Skeletal muscle cell (primary cell): ENCODE results near the gene RAD51B.

Source experiments
- DNase-seq: peaks from one replicate; pipeline ENCODE4 v3.0.0-alpha.2; 2010; ENCODE audit warnings: low read depth
- H3K4me3 ChIP-seq: 2 replicates; pipeline ENCODE4 v1.5.1; 2011; ENCODE audit warnings: low read depth, mild to moderate bottlenecking, control low read depth, low read length, moderate library complexity

The RAD51B gene

DNA sequence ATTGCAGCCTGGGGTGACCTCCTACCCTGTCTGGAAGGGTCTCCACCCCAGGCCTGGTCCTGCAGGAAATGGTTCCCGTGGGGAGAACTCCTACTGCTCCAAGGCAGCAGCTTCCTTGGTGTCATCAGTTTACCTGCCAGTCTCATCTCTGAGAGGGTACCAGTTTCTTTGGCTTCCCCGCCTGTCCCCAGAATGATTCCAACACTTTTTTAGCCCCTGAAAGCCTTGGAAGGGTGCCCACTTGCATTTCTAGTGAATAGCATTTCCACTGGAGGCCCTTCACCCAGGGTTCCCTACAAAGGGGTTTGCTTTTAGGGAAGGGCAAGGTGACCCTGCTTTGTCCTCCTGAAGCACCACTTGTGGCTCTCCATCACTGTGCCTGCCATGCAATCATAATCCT is 689.0 kb downstream of the RAD51B start:
- DNase-seq = no peak

DNA sequence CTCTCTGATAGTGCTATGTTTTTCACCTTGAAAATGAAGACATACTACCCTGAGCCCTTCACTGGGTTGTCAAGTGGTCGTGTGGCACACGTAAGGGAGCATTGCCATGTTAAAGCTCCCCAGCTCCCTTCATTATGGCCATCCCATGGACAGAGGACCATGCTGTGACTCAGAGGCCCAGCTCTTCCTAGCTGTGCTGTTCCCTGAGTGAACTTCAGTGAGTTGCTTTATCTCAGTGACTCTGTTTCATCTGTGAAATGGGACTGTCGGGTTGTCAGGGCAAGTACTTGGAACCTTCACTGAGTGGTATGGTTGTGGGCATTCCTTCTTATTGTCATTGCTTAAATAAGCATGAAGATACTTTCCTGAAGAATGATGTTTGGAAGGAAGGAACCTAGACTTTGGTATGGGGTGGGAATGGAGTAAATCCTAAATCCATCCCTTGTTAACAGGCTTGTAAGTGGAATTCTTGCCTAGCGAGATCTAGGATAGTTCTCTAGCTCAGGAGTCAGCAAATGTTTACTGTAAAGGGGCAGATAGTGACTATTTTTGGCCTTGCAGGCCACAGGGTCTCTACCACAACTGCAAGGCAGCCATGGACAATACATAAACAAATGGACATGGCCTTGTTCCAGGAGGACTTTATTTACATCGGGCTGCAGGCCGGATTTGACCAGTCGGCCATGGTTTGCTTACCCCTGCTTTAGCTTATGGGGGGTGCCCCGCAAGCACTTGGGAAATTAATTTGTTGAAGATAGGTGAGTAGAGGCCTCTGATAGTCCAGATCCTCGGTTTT is 689.8 kb downstream of the RAD51B start:
- no peak for DNase-seq
- H3K4me3 ChIP-seq = no peak overlapping the region

More for the DNA sequence above, 689.0 kb downstream of the RAD51B start:
- H3K4me3 ChIP-seq = no peak overlapping the region

DNA sequence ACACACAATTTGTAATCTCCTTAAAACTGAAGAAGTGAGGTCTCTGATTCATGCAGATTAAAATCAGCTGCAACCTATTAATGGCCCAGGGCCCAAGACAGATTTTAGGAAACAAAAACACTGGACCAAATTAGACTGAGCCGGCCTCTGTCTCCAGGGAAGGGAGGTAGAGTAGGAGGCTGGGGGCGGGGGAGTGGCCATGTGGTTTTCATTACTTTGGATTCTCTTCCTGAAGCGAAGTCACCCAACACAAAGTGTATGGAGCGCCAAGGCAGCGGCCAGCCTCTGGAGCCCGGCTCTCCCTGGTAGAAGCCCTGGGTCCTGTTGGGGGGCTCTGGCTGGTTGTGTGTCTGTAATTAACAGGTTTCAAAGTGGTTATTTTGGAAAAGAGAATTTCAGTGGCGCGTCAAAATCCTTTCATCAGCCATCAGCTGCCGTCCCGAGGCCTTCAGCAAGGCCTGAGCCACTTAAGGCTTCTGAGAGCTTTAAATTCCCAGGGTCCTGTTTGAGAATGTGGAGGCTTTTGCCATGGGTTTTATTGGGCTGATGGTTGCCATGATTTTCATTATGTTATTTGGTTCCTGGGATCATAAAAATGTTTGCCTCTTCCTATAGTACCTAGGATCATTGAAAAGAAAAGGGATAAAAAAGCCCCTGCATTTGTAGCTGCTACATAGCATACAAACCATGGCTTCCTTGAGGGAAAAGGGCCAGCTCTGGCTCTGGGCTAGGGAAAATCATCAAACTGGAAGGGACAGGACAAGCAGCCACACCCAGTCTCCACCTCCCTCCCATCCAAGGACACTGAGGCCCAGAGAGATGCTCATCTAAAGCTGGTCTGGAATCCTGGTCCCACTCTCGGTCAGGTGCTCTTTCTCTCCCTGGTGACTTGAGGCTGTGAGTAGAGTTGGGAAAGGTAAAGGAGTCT is 690.9 kb downstream of the RAD51B start:
- peak; percentile 65 for DNase-seq
- H3K4me3 ChIP-seq = no peak overlapping the region

DNA sequence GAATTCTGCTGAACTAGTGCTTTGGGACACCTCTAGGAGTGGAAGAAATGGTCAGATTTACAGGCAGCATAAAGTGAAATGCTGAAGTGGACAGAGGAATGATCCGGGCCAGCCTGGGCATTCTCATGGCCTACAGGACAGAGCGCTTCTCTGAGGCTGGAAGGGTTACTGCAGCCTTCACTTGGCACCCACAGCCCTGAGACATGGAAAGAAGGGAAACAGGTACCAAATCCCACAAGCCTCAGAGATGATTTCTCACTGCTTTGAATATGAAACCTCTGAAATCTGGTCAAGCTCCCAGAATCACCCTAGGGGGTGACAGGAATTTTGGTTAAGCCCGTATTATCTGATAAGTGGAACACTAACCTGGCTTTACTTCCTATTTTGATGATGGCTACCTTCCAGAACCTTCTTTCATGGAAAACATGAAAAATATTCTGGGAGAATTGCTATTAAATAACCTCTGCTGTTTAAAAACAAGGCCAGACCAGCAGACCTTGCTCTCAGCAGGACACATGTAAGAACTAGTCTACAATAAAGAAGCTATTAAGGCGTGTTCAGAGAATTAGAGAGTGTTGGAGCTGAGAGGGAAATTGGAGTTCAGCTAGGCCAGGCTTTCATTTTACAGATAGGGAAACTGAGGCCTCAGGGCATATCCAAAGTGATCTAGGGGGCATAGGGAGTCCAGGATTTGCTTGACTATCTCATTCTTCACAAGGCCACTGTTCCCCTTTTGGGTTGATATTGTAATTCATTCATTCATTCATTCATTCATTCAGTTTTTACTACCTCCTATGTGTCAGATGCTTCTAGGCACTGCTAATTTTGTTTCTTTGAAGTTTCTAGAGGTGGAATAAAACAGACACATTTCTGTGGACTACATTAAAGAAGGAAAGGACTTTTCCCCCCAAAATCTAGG is 691.8 kb downstream of the RAD51B start:
- H3K4me3 ChIP-seq = no peak overlapping the region
- DNase-seq = no peak

DNA sequence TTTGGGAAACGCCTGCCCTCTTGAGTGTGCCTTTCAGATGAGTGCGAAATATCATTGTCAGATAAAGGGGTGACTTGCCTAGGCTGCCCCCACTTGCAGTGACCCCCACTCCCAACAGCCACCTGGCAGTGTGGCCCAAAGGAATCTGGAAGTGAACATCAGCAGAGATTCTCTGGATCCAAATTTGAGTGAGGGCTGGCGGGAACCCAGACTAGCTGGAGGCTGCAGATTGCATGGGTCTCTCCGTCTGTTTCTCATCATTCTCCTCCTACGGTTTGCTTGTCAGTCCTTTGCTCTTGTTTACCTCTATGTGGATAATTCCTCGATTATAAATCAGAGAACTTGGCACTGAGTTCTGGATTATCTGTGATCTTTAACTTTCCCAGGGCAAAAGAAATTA is 692.5 kb downstream of the RAD51B start:
- DNase-seq = no peak
- H3K4me3 ChIP-seq = no peak overlapping the region

DNA sequence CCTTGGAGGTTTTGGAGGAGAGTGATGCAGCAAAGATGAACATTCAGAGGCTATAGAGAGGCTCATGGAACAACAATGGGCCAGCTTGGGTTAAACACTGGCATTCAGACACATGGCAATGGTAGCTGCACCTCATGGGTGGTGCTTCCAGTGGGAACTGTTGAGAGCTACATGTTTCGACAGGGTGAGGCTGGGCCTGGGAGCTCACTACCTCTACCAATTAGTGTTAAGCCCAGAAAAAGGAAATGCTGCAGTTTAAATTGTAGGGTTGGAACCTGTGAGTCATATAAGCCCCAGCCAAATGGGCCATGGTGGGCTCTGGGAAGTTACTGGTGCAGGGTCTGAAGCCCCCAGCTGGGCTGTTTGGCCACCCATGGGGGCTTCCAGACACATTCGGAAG is 693.6 kb downstream of the RAD51B start:
- H3K4me3 ChIP-seq = no peak overlapping the region
- no peak for DNase-seq

DNA sequence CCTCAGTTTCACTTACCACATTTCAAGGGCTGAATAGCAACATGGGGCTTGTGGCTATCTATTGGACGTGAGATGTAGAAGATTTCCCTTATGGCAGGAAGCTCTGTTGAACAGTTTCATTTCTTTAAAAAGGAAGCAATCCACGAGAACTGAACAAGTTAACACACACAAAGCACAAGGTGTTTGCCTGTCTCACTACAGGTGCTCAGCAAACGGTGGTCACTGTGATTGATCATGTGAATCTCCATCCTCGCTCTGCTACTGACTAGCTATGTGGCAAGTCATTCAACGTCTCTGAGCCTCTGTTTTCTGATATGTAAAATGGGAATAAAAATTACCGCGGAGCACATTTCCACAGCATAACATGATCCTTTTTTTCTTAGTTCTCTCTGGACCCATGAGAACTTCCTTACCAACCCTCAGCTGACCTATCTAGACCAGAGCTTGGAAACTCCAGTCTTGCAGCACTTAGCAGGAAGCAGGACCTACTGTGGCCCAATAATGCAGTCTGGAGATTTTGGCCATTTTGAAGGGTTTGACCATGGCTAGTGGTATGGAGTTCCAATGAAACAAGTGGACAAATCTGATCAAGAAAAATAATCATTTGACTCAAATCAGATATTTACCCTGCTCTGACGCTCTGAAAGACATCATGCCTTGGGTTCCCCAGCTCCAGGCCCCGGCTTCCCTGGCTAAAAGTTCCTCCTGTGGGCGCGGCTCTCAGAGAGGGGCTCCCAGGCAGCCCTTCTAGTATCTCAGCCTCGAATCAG is 694.4 kb downstream of the RAD51B start:
- no peak for DNase-seq
- H3K4me3 ChIP-seq = no peak overlapping the region

DNA sequence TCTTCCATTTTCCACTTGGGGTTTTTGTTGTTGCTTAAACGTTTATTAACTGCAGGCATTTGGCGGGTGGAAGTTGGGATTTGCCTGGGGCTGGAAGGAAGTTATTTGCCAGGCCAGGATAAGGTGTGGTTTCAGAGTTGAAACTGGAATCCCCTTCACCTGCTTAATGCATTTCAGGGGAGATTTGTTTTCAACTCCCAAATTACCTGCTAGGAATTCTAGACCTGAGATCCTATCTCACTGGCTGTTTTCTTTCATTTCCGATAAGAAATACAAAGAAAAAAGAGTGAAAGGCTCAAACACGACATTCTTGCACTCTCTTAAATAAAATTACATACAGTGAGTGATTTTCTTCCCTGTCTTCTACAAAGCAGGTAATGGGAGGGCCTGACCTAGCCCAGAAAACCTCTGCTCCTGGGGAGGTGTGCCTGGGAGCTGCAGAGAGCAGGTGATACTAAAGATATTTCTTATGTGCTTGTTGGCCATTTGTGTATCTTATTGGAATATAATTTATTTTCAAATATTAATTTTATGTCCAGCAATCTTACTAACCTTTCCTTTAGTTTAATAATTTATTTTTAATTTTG is 695.1 kb downstream of the RAD51B start:
- H3K4me3 ChIP-seq = no peak overlapping the region
- no peak for DNase-seq

DNA sequence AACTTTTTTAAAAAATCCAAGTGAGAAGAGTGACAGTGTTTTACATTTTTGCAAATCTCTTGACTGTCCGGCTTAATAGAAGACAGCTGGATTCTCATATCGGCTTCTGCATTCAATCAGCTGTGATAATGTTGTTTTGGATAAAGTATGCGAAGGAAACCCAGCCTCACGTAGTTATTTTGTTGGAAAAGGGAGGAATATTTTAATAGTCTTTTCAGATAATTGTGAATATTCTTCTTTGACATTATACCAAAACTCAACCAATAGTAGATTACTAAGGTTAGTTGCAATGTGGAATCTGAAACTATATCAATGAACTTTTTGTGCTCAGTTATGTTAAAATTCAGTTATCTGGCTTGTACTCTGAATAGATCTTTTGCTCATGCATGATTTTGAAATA is 696.8 kb downstream of the RAD51B start:
- no peak overlapping the region for H3K4me3 ChIP-seq
- DNase-seq = no peak

DNA sequence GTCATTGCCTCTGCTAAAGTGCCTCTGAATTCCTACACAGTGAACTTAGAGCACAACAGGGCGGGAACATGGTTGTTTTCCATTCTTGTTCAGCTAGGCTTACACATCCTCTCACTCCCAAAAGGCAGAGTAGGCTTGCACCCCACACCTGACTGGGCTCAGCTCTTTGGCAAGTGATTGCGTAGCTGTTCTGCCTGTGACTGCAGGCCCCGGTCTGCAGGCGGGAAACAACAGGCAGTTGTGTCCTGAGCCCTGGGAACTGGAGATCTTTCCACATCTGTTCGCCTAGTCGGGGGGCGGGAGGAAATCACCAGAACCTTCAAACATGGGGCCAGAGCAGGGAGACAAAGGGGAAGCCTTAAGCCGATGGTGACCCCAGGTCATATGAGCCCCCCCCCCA is 698.6 kb downstream of the RAD51B start:
- DNase-seq = no peak
- H3K4me3 ChIP-seq = no peak overlapping the region

DNA sequence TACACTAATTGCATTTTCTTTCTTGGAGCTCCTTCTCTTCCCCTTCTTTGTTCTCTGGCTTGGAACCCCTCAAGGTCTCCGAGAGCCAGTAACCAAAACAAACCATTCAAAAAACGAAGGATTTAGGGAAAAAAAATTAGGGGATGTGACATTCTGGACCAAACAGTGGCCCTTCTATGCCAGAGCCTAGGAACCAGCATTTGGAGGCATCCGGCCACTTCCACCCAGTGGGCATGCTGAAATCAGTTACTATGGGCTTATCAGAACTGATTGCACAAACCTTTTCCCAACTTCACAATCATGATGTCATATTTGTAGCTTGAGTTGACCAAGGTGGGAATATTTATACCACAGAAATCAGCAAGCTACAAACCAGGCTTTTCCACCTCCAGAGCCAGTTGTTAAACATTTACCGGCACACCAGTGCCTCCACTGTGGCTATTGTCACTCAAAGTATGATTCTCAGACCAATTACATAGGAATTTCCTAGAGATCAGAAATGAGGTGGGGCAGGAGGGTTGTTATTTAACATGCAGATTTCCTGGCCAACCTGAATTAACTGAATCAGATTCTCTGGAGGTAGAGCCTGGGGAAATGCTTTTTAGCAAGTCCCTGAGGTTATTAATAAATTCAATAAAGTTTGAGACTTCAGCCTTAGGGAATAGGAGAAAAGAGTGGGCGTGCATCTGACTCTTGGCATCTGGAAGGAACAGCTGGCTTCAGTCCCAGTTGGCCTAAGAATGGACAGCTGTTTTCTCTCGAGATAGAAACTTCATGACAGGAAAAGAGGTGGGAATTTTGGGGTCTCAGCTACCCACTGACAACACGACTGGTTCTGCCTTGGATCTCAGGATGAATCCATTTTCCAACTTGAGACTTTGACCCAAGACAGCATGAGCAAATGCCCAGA is 699.4 kb downstream of the RAD51B start:
- no peak overlapping the region for H3K4me3 ChIP-seq
- no peak for DNase-seq

DNA sequence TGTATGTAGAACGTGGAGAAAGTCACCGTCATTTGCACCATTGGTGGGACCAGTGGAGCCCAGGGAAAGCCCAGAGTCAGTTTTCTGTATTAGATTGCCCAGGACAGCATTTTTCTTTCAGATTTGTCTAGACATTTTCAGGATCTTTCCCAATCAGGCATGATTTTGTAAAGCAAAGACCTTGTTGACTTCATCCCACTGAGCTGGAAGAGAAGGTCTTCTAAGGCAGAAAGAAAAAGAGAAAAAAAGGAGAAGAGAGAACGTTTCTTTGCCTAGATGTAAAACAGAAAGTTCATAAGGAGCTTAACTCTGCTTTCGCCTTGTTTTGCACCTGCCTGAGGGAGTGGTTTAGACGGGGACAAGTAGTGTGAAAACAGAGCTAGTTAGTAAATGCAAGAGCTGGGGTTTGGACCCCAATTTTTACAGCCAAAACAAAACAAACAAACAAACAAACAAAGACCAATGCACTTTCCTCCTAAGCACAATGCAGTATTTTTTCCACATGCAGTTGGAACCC is 700.1 kb downstream of the RAD51B start:
- no peak overlapping the region for H3K4me3 ChIP-seq
- DNase-seq = no peak

DNA sequence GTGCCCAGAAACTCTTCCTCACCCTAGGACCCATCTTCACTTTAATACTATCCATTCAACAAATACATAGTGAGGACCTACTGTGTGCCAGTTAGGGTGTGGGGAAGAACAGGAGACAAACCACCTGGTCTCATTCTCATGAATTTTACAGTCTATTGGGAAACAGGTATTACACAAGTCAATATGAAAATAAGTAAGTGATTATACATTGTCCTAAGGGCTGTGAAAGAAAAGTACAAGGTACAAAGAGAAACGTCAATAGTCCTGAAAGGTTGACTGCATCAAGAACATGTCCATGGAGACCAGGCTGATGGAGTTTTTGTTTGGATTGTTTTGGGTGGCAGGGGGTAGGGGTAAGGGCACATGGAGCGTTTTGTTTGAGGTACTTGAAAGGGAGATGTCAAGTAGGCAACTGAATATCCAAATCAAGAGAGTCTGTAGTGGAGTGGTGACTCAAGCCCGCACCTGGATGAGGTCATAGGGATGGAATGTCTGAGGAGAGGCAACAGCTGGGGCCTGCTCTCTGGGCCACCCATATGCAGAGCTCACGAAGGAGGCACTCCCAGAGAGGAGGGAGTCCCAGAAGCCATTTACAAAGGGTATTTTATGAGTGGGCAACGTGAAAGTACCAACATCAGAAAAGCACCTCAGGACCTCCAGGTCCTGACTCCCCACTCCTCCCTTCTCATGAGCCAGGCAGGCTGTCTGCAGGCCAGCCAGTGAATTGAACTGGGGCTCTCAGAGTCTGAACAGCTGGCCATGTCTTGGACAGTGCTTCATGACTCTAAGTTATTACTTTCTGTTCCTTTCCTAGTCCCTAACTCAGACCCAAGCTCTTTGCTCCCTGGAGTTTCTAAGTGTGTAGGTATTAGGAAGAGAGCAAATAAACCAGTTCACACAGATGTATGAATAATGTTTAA is 701.3 kb downstream of the RAD51B start:
- DNase-seq = no peak
- no peak overlapping the region for H3K4me3 ChIP-seq

DNA sequence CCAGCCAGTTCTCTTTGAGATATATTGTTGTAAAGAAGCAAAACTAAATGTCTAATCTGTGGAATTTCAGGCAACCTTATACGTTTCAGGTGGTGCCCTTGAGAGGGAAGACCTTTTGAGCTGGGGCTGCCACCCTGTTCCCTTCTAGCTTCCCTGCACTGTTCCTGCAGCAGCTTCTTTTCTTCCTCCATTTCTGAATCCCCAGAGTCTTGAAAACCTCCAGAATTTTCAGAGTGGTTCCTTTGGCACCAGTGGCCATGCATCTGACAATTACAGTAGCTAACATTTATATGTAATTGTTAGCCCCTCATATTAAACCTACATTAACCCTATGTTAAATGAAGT is 702.0 kb downstream of the RAD51B start:
- no peak for DNase-seq
- H3K4me3 ChIP-seq = no peak overlapping the region

DNA sequence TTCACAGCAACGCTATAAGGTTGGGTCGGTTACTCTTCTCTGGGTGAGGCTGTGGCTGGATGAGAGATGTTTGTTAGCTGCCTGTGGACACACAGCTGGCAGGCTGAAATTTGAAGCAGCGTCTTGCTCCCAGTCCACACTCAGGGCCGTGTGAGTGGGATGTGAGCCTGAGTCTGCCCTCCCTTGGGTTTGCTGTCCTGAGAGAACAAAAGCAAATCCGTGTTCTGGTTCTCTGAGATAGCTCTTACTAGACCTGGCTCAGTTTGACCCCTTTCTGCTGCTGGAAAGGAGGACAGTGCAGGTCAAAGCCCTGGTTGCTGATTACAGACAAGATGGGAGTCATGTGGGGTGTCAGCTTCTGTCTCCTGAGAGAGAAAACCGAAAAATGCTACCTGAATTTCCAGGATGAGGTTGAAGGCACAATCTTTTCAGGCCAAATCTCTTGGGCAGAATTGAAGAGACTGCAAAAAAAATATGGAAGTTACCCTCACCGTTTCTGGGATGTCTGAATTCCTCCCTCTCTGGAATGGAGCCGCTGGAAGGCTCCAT is 702.5 kb downstream of the RAD51B start:
- no peak overlapping the region for H3K4me3 ChIP-seq
- no peak for DNase-seq
